Ascending aorta (tissue), 2 donors: ENCODE data around the gene MEAK7. TPM values are rescaled to one million over a fixed set of nuclear protein-coding genes. Genes with fewer than 3 reads are reported as not detected.

Source experiments
- DNase-seq, 2 donors: peaks; one replicate each; pipeline ENCODE4 v3.0.0-alpha.2; 2019; ENCODE audit warnings: low spot score in 2 of 2
- H3K27ac ChIP-seq, 2 donors: fragments of 200-600 bp; sonication (generic); one replicate each; pipeline ENCODE4 v1.5.1; 2016 to 2017; ENCODE audit warnings: mild to moderate bottlenecking in 1 of 2
- H3K27me3 ChIP-seq: fragments of 200-600 bp; sonication (generic); one replicate; pipeline ENCODE4 v1.5.1; 2017
- H3K36me3 ChIP-seq, 2 donors: fragments of 200-600 bp; sonication (generic); one replicate each; pipeline ENCODE4 v1.5.1; 2016
- H3K4me1 ChIP-seq, 2 donors: fragments of 200-600 bp; sonication (generic); one replicate each; pipeline ENCODE4 v1.5.1; 2016 to 2017; ENCODE audit warnings: mild to moderate bottlenecking in 1 of 2
- H3K4me3 ChIP-seq, 2 donors: fragments of 200-600 bp; sonication (generic); one replicate each; pipeline ENCODE4 v1.5.1; 2016 to 2017; ENCODE audit warnings: mild to moderate bottlenecking in 1 of 2
- H3K9me3 ChIP-seq, 2 donors: fragments of 200-600 bp; sonication (generic); one replicate each; pipeline ENCODE4 v1.5.1; 2016
- intact Hi-C: fragments of 100-400 bp; cut with DNase I; formaldehyde crosslinking; loops from one replicate; pipeline ENCODE4 v1.15.1; 2023
- total RNA-seq: library from RNA; depleted of rRNA; stranded (reverse); fragments of >200 nt; gene quantifications from one replicate; pipeline ENCODE4 v1.1.0, GENCODE V29; 2016
- TF ChIP-seq, protein P1 (sequence below), 3 experiments: fragments of 200-600 bp in 2 of 3; fragments of 450-650 bp in 1 of 3; sonication (generic) in 2 of 3; IDR thresholded peaks; one replicate each; pipeline ENCODE4 v1.5.1; 2016 to 2019; ENCODE audit warnings: antibody characterized with exemption in 3 of 3, mild to moderate bottlenecking in 1 of 3, moderate library complexity in 1 of 3

The MEAK7 gene
- total RNA-seq, 1 donor from 2014 or later, result 5.4 TPM

DNA sequence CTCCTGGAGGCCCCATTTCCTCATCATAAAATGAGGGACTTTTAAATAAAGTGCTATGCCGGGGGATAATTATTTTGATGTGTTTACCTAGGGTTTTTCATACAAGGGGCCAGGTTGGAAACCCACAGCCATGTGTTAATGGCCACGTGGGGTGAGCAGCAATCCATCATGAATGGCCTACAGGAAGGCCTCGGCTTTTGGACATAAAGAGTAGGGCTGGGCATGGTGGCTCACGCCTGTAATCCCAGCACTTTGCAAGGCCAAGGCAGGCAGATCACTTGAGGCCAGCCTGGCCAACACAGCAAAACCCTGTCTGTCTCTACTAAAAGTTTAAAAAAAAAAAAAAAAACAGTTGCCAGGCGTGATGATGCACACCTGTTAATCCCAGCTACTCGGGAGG, 40.3 kb downstream of the MEAK7 start:
- peak in 1 of 2 donors; percentile 9 for DNase-seq
- Histone ChIP-seq H3K27me3 (no peaks in the 10 kb centered on the region), H3K27ac (no peak overlapping the region), H3K4me1 (no peaks in the 10 kb centered on the region), H3K36me3 (peaks cover 17 to 24% of the 10 kb centered on the region in 2 donors), H3K9me3 (peaks cover 10 to 12% of the 10 kb centered on the region in 2 donors), H3K4me3 (no peak overlapping the region)
- intact Hi-C loops, result no loop called here
- TF ChIP-seq, protein P1, sequence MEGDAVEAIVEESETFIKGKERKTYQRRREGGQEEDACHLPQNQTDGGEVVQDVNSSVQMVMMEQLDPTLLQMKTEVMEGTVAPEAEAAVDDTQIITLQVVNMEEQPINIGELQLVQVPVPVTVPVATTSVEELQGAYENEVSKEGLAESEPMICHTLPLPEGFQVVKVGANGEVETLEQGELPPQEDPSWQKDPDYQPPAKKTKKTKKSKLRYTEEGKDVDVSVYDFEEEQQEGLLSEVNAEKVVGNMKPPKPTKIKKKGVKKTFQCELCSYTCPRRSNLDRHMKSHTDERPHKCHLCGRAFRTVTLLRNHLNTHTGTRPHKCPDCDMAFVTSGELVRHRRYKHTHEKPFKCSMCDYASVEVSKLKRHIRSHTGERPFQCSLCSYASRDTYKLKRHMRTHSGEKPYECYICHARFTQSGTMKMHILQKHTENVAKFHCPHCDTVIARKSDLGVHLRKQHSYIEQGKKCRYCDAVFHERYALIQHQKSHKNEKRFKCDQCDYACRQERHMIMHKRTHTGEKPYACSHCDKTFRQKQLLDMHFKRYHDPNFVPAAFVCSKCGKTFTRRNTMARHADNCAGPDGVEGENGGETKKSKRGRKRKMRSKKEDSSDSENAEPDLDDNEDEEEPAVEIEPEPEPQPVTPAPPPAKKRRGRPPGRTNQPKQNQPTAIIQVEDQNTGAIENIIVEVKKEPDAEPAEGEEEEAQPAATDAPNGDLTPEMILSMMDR (IDR thresholded peaks at IDR 0.05), result no peak

DNA sequence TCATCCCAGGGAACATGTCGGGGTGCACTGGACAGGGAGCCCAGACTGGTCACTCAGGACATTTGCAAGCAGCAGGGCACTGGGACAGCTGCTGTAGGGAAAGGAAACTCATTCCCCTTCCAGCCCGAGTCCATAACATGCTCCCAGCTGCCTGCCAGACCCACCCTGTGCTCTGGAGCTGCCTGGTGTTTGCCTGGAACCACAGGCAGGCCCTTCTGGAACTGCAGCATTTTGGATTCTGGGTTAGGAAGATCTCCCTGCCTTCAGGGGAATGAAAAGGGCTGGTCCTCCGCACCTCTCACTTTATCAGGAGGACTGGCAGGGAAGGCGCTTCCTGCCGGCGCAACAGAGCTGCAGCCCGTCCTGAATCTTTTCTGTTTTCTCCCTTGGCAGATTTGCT, 41.2 kb downstream of the MEAK7 start:
- TF ChIP-seq, protein P1 (IDR thresholded peaks at IDR 0.05), result no peak
- H3K4me3 ChIP-seq, result no peak overlapping the region
- peaks cover 10 to 12% of the 10 kb centered on the region in 2 donors for H3K9me3 ChIP-seq
- H3K4me1 ChIP-seq, result no peaks in the 10 kb centered on the region
- no peak overlapping the region for H3K27ac ChIP-seq
- intact Hi-C loops, result no loop called here
- DNase-seq, result peak in 1 of 2 donors; percentile 49
- H3K27me3 ChIP-seq, result no peaks in the 10 kb centered on the region
- peaks cover 17 to 23% of the 10 kb centered on the region in 2 donors for H3K36me3 ChIP-seq

DNA sequence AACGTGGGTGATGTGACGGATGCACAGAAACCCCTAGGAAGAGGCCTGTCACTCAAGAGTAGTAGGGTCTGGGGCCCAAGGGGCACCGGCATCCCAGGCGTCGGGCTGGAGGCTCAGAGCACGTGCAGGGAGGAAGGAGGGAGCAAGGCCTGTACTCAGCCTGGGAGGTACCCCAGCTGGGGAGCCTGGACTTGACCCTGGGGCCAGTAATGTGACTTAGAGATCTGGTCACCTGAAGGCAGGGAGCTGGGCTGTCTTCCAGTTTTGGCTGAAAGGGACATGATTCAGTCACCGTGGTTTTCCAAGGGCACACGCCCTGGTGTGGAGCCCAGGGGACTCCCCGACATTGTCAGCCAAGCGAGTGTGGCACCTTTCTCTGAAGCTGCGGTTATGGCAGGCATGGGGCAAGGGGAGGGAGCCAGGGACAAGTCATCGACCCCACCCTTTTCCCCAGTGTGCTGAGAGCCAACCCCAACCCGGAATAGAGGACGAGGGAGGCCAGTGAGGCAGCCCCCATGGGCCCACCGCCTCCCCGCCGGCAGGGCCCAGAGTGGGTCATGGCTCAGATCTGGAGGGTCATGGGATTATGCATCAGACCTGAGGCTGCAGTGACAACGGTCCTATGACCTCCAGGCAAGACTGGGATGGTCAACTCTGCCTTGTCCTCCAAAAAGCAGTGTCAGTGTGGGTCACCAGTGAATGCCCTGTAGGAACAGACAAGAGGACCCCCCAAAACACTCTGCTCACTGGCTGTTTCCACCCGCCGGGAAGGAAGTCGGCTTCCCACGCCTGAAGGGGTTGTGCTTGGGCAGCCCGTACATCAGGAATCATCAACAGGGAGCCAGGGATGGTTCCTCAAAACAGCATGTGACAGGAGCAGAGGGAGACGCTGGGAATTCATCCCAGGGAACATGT, 41.9 kb downstream of the MEAK7 start:
- Histone ChIP-seq H3K4me1 (no peaks in the 10 kb centered on the region), H3K27ac (no peak overlapping the region), H3K27me3 (no peaks in the 10 kb centered on the region), H3K36me3 (peaks cover 15 to 17% of the 10 kb centered on the region in 2 donors), H3K9me3 (peaks cover 10 to 11% of the 10 kb centered on the region in 2 donors), H3K4me3 (no peak overlapping the region)
- intact Hi-C loops, result no loop called here
- peak in 1 of 2 donors; percentile 51 for DNase-seq
- TF ChIP-seq, protein P1 (IDR thresholded peaks at IDR 0.05), result no peak

DNA sequence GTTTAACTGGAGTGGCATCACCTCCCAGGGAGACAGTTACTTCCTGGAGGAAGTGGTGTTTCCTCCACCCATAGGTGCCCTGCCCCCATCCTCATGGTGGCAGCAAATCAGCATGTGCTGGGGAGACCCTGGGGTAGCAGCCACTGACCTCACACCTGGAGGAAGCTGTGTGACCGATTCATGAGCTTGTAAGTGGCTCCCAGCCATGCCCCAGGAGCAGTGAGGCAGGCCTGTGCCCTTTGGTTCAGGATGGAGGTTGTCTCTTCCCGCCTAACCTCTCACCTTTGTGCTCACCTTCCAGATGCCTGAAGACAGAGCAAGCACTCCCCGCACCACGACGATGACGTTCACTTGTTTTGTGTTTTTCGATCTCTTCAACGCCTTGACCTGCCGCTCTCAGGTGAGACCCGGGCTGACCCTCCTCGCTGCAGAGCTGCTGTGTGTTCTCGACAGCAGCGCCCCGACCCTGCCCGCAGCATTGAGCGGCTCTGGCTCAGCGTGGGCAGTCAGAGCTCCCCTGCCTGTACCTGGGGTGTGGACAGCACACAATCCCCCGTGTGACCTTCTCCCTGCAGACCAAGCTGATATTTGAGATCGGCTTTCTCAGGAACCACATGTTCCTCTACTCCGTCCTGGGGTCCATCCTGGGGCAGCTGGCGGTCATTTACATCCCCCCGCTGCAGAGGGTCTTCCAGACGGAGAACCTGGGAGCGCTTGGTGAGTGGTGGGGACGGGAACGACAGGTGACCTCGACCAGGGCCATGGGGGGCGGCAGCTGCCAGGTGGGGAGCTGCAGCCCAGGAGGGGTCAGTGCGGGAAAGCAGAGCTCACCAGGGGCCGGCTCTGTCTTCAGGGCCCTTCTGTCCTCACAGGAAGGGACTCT, 42.8 kb downstream of the MEAK7 start:
- H3K4me1 ChIP-seq, result no peaks in the 10 kb centered on the region
- no peak overlapping the region for H3K27ac ChIP-seq
- no peaks in the 10 kb centered on the region for H3K27me3 ChIP-seq
- intact Hi-C loops, result no loop called here
- H3K36me3 ChIP-seq, result peaks cover 6 to 8% of the 10 kb centered on the region in 2 donors
- peak in 1 of 2 donors; percentile 50 for DNase-seq
- H3K9me3 ChIP-seq, result peaks cover under 1 to 2% of the 10 kb centered on the region in 2 donors
- H3K4me3 ChIP-seq, result no peak overlapping the region
- TF ChIP-seq, protein P1 (IDR thresholded peaks at IDR 0.05), result no peak

DNA sequence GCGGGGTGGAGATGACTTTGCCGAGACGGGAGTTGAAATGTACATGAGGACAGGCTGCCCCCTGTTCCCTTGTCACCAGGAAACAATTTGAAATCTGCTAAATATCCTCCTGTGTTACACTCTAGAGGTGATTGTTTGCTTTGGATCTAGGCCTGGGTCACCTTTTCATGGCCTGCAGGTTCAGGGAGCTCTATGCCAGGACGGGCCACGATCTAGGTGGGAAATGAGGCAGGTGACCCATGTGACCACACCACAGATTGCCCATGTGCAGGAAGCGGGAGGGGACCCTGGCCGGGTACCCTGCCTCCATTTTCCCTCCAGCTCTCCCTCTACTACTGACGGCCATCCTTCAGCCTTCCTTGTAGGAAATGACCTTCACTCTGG, 43.4 kb downstream of the MEAK7 start:
- DNase-seq, result no peak
- Histone ChIP-seq H3K27ac (no peak overlapping the region), H3K4me1 (no peaks in the 10 kb centered on the region), H3K9me3 (no peaks in the 10 kb centered on the region), H3K27me3 (no peaks in the 10 kb centered on the region), H3K4me3 (no peak overlapping the region), H3K36me3 (peaks cover 4 to 5% of the 10 kb centered on the region in 2 donors)
- intact Hi-C loops, result no loop called here
- TF ChIP-seq, protein P1 (IDR thresholded peaks at IDR 0.05), result no peak
